HEK293T (cell line): ENCODE data around the gene DHRS12.

Experiments
- ARNT ChIP-seq: fragments of 450-650 bp; IDR thresholded peaks from 2 replicates; pipeline ENCODE4 v1.6.1; 2017; ENCODE audit warnings: mild to moderate bottlenecking
- BHLHE40 ChIP-seq: fragments of 450-650 bp; IDR thresholded peaks from 2 replicates; pipeline ENCODE4 v1.6.1; 2016; ENCODE audit warnings: mild to moderate bottlenecking, moderate library complexity, borderline replicate concordance
- ELF4 ChIP-seq: fragments of 450-650 bp; IDR thresholded peaks from 2 replicates; pipeline ENCODE4 v1.6.1; 2017; ENCODE audit warnings: antibody characterized with exemption
- FOXA1 ChIP-seq: fragments of 450-650 bp; IDR thresholded peaks from 2 replicates; pipeline ENCODE4 v1.6.1; 2016; ENCODE audit warnings: mild to moderate bottlenecking
- FOXK2 ChIP-seq: fragments of 450-650 bp; IDR thresholded peaks from 2 replicates; pipeline ENCODE4 v1.6.1; 2016; ENCODE audit warnings: mild to moderate bottlenecking
- FOXM1 ChIP-seq: fragments of 450-650 bp; IDR thresholded peaks from 2 replicates; pipeline ENCODE4 v1.6.1; 2017; ENCODE audit warnings: mild to moderate bottlenecking, borderline replicate concordance
- HDGF ChIP-seq: fragments of 450-650 bp; IDR thresholded peaks from 2 replicates; pipeline ENCODE4 v1.6.1; 2017; ENCODE audit warnings: antibody characterized with exemption, borderline replicate concordance
- L3MBTL2 ChIP-seq: fragments of 450-650 bp; conservative IDR thresholded peaks from 2 replicates; pipeline ENCODE4 v1.6.1; 2016; ENCODE audit warnings: mild to moderate bottlenecking
- SP1 ChIP-seq: fragments of 450-650 bp; IDR thresholded peaks from 2 replicates; pipeline ENCODE4 v1.6.1; 2017
- SUZ12 ChIP-seq: fragments of 450-650 bp; IDR thresholded peaks from 2 replicates; pipeline ENCODE4 v1.6.1; 2016; ENCODE audit warnings: mild to moderate bottlenecking
- TARDBP ChIP-seq: fragments of 450-650 bp; IDR thresholded peaks from 2 replicates; pipeline ENCODE4 v1.6.1; 2016
- ZNF384 ChIP-seq: fragments of 450-650 bp; IDR thresholded peaks from 2 replicates; pipeline ENCODE4 v1.6.1; 2016

DNA sequence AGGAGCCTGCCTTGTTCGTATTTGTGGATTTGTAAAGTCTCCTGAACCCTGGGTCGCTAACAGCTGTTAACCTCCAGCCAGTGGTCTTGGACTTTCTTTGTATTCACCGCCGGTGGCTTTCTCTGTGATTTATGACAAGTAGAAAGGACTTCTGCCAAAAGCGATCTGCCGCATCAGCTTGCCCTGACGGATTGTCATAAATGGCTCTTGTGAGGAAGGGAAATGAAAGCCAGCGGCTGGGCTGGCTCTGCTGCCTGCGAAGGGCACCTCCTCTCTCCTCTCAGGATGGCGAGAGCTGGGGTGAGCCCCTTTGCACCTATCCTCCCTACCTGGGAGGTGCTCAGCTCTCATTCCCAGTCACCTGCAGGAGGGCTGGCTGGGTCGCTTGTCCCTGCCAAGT is 25.6 kb downstream of the DHRS12 start:
- TF ChIP-seq ZNF384 (no peak), FOXK2 (no peak), FOXM1 (no peak), ELF4 (no peak), BHLHE40 (no peak), TARDBP (no peak), SP1 (no peak), SUZ12 (no peak), L3MBTL2 (no peak), FOXA1 (no peak), HDGF (no peak), ARNT (no peak)
